Measurements from ENCODE around the gene SASH1. TPM values are rescaled to one million over a fixed set of nuclear protein-coding genes. Genes with fewer than 3 reads are reported as not detected.

Gene SASH1
- total RNA-seq, 1 donor: 39.7 TPM

DNA sequence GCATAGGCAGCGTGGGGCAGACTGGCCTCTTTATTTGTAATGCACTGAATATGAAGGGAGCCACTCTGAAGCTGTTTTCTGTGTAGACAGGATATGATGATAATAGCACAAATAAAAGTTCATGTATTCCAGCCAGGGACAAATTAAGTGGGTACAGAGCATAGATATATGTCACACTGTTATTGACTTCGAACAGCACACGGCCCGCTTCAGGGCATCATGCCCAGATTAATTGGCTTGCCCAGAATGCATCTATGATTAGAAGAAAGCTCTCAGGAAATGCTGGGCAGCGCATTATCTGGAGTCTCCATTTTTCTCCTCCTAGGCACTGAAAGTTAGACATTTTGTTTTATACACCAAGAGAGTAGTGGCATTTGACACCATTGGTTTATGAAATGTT is 26.3 kb upstream of the SASH1 start:
- TF ChIP-seq, protein P1, sequence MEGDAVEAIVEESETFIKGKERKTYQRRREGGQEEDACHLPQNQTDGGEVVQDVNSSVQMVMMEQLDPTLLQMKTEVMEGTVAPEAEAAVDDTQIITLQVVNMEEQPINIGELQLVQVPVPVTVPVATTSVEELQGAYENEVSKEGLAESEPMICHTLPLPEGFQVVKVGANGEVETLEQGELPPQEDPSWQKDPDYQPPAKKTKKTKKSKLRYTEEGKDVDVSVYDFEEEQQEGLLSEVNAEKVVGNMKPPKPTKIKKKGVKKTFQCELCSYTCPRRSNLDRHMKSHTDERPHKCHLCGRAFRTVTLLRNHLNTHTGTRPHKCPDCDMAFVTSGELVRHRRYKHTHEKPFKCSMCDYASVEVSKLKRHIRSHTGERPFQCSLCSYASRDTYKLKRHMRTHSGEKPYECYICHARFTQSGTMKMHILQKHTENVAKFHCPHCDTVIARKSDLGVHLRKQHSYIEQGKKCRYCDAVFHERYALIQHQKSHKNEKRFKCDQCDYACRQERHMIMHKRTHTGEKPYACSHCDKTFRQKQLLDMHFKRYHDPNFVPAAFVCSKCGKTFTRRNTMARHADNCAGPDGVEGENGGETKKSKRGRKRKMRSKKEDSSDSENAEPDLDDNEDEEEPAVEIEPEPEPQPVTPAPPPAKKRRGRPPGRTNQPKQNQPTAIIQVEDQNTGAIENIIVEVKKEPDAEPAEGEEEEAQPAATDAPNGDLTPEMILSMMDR (IDR thresholded peaks at IDR 0.05; ENCODE audit: insufficient read depth, low read depth, low read length): no peak
- H3K4me3 ChIP-seq (ENCODE audit: low read depth, low read length): no peak overlapping the region
- DNase-seq (ENCODE audit: low read depth): no peak

DNA sequence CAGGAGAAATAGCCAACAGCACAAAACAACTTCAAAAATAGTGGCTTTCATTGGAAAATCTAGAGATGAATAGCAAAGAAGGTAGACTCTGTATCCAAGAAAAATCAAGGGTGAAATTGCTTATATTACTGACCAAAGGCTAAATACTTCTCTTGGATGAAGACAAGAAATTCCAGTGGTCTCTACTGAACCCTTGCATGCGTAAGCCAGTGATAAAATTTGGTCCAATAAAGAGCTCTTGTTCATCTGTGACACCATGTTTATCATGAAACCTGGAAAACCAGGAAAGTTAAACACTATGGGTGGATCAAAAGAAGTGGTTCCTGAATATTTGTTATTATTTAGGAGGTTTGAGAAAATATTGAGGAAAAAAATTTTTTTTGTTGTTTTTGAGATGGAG is 25.6 kb upstream of the SASH1 start:
- H3K4me3 ChIP-seq (ENCODE audit: low read depth, low read length): no peak overlapping the region
- no peak for DNase-seq (ENCODE audit: low read depth)
- TF ChIP-seq, protein P1 (IDR thresholded peaks at IDR 0.05; ENCODE audit: insufficient read depth, low read depth, low read length): no peak

DNA sequence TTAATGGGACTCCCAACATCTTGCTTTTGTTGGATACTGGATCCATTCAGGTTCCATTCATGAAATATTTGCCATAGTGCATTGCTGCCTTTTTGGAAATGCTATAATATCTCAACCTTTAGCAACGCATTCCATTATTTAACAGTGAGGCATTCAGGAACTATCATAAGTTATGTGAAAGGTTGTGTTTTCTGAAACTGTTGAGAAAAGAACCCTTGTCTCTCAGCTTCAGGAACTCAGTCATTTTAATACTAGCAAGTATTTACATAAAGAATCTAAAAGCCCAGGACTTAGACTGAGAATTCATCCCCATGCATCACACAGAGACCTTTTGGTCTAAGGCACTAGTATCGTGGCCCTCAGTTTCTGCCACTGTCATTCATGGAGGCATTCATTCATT is 24.9 kb upstream of the SASH1 start:
- TF ChIP-seq, protein P1 (IDR thresholded peaks at IDR 0.05; ENCODE audit: insufficient read depth, low read depth, low read length): no peak
- DNase-seq (ENCODE audit: low read depth): no peak
- no peak overlapping the region for H3K4me3 ChIP-seq (ENCODE audit: low read depth, low read length)

DNA sequence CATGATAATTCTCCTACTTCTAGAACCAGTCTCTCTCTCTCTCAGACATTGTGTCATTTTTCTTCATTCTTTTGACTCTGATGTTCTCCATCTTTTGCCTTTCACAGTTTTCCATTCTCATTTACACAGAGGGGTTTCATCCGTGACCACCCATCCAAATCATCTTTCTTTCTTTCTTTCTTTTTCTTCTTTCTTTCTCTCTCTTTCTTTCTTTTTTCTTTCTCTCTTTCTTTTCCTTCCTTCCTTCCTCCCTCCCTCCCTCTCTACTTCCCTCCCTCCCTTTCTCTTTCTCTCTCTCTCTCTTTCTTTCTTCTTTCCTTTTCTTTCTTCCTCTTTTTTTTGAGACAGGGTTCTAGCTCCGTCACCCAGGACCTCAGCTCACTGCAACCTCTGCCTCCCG is 19.9 kb upstream of the SASH1 start:
- no peak overlapping the region for H3K4me3 ChIP-seq (ENCODE audit: low read depth, low read length)
- DNase-seq (ENCODE audit: low read depth): no peak
- TF ChIP-seq, protein P1 (IDR thresholded peaks at IDR 0.05; ENCODE audit: insufficient read depth, low read depth, low read length): no peak

DNA sequence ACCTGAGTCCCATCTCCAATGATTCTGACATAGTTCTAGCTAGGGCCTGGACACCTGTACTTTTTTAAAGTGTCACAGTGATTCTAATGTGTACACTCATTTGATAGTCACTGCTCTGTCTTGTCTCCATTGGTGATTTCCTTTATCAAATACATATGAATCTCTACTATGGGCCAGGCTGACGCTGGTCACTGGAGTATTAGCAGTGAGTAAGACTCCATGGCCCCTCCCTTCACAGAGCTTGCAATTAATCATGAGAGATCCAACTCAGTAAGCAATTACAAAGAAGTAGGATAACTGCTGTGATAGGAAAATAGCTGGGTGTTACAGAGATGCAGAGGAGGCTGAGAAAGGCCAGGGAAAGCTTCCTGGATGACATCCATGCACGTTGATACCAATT is 19.3 kb upstream of the SASH1 start:
- TF ChIP-seq, protein P1 (IDR thresholded peaks at IDR 0.05; ENCODE audit: insufficient read depth, low read depth, low read length): no peak
- DNase-seq (ENCODE audit: low read depth): peak; percentile 50
- H3K4me3 ChIP-seq (ENCODE audit: low read depth, low read length): no peak overlapping the region

DNA sequence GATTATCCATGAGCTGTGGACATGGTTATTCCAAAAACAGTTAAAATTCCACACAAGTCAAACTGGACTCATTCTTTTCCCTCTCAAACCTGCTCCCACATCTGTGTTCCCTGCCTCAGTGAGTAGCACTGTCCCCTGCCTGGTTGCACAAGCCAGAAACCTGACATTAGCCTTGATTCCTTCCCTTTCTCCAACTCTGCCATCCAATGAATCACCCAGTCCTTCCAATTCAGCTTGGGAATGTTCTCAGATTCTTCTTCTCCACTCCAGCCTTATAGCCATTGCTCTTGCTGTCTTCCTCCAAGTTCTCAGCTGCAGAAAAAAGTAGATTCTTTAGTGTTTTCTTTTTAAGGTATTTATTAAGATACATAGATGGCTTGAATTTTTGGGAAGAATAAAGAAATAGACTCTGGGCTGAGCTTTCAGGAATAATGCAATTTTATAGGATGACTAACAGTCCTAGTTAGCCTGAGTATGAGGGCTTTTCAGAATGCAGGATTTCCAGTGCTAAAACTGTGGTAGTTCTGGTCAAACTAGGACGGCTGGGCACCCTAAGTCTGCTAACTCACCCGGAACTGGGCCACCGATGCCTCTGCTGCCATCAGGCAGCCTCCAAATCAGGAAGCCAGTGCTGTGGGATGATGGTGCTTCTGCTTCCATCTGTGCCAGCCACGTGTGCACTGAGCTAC is 18.2 kb upstream of the SASH1 start:
- no peak for DNase-seq (ENCODE audit: low read depth)
- H3K4me3 ChIP-seq (ENCODE audit: low read depth, low read length): no peak overlapping the region
- TF ChIP-seq, protein P1 (IDR thresholded peaks at IDR 0.05; ENCODE audit: insufficient read depth, low read depth, low read length): no peak
